Vagina (tissue), 2 donors: ENCODE measurements around the gene KIF23. TPM values are rescaled to one million over a fixed set of nuclear protein-coding genes. Genes with fewer than 3 reads are reported as not detected.
A peak's percentile ranks its signal among the peaks of the same experiment; 100 is the strongest.

Source experiments
- DNase-seq, 2 donors: peaks; one replicate each; pipeline ENCODE4 v3.0.0-alpha.2; 2017; ENCODE audit errors: extremely low spot score in 2 of 2
- H3K27ac ChIP-seq: fragments of 200-600 bp; sonication (generic); one replicate; pipeline ENCODE4 v1.5.1; 2019
- H3K27me3 ChIP-seq: fragments of 200-600 bp; sonication (generic); one replicate; pipeline ENCODE4 v1.5.1; 2019
- H3K36me3 ChIP-seq, 2 donors: fragments of 200-600 bp; sonication (generic); one replicate each; pipeline ENCODE4 v1.5.1; 2017 to 2019
- H3K4me1 ChIP-seq: fragments of 200-600 bp; sonication (generic); one replicate; pipeline ENCODE4 v1.5.1; 2019
- H3K4me3 ChIP-seq, 2 donors: fragments of 200-600 bp; sonication (generic); 1 replicate in 1 of 2; 2 replicates in 1 of 2; pipeline ENCODE4 v1.5.1; 2016 to 2019
- H3K9me3 ChIP-seq: fragments of 200-600 bp; sonication (generic); one replicate; pipeline ENCODE4 v1.5.1; 2019
- CTCF ChIP-seq, 3 experiments: fragments of 450-650 bp in 2 of 3; fragments of 200-600 bp in 1 of 3; sonication (generic) in 1 of 3; IDR thresholded peaks; one replicate each; pipeline ENCODE4 v1.5.1; 2017 to 2019; ENCODE audit warnings: antibody characterized with exemption in 3 of 3, mild to moderate bottlenecking in 2 of 3, moderate library complexity in 2 of 3
- POLR2A ChIP-seq, 2 donors: fragments of 450-650 bp; IDR thresholded peaks; one replicate each; pipeline ENCODE4 v1.6.1; 2017; ENCODE audit warnings: antibody characterized with exemption in 2 of 2, mild to moderate bottlenecking in 2 of 2, moderate library complexity in 2 of 2
- POLR2AphosphoS5 ChIP-seq, 2 donors: sonication (generic); formaldehyde crosslinking; IDR thresholded peaks; one replicate each; pipeline ENCODE4 v1.9.0; 2017; ENCODE audit warnings: antibody characterized with exemption in 2 of 2, mild to moderate bottlenecking in 2 of 2, low read depth in 1 of 2; ENCODE audit not compliant: insufficient read depth in 1 of 2
- intact Hi-C: fragments of 100-400 bp; cut with DNase I; formaldehyde crosslinking; loops from one replicate; pipeline ENCODE4 v1.15.1; 2023
- total RNA-seq: library from RNA; depleted of rRNA; stranded (reverse); fragments of >200 nt; gene quantifications from one replicate; pipeline ENCODE4 v1.2.3, GENCODE V29; 2016

KIF23 gene
- total RNA-seq, 1 donor from 2014 or later, result 7.4 TPM

- TF ChIP-seq CTCF (IDR thresholded peaks at IDR 0.05), result no peak
- TF ChIP-seq POLR2A (IDR thresholded peaks at IDR 0.05), result no peak
- no peak for TF ChIP-seq POLR2AphosphoS5 (IDR thresholded peaks at IDR 0.05; ENCODE audit: insufficient read depth in 1 of 2, low read depth in 1 of 2)
- intact Hi-C loops, result no loop called here
- H3K27ac ChIP-seq, result no peak overlapping the region
- no peaks in the 10 kb centered on the region for H3K27me3 ChIP-seq
- H3K4me1 ChIP-seq, result peaks cover 14% of the 10 kb centered on the region
- H3K9me3 ChIP-seq, result no peaks in the 10 kb centered on the region
- H3K36me3 ChIP-seq, result no peaks in the 10 kb centered on the region
- DNase-seq, result no peak
- no peak overlapping the region for H3K4me3 ChIP-seq
Measured at GRCh38 chr15:69484837-69485236, 70.7 kb downstream of the KIF23 start.

- H3K27ac ChIP-seq, result no peak overlapping the region
- H3K4me1 ChIP-seq, result peaks cover 27% of the 10 kb centered on the region
- intact Hi-C loops, result no loop called here
- TF ChIP-seq POLR2AphosphoS5 (IDR thresholded peaks at IDR 0.05; ENCODE audit: insufficient read depth in 1 of 2, low read depth in 1 of 2) (no peak), CTCF (IDR thresholded peaks at IDR 0.05) (no peak), POLR2A (IDR thresholded peaks at IDR 0.05) (no peak)
- H3K27me3 ChIP-seq, result no peaks in the 10 kb centered on the region
- no peaks in the 10 kb centered on the region for H3K9me3 ChIP-seq
- no peak overlapping the region for H3K4me3 ChIP-seq
- no peaks in the 10 kb centered on the region for H3K36me3 ChIP-seq
- peak in 1 of 2 donors; percentile 16 for DNase-seq
Measured at GRCh38 chr15:69486481-69487110, 72.4 kb downstream of the KIF23 start.

GRCh38 chr15:69489073-69489571 lies 75.0 kb downstream of the KIF23 start:
- Histone ChIP-seq H3K27me3 (no peaks in the 10 kb centered on the region), H3K36me3 (no peaks in the 10 kb centered on the region), H3K27ac (no peak overlapping the region), H3K9me3 (no peaks in the 10 kb centered on the region), H3K4me3 (no peak overlapping the region), H3K4me1 (peaks cover 27% of the 10 kb centered on the region)
- DNase-seq, result peak in 1 of 2 donors; percentile 44
- TF ChIP-seq POLR2AphosphoS5 (IDR thresholded peaks at IDR 0.05; ENCODE audit: insufficient read depth in 1 of 2, low read depth in 1 of 2), result no peak
- TF ChIP-seq CTCF (IDR thresholded peaks at IDR 0.05), result no peak
- no peak for TF ChIP-seq POLR2A (IDR thresholded peaks at IDR 0.05)
- intact Hi-C loops, result no loop called here

- intact Hi-C loops, result no loop called here
- Histone ChIP-seq H3K4me3 (no peak overlapping the region), H3K9me3 (no peaks in the 10 kb centered on the region), H3K27ac (peak overlapping the region; percentile 7), H3K27me3 (no peaks in the 10 kb centered on the region), H3K36me3 (no peaks in the 10 kb centered on the region), H3K4me1 (peaks cover 21% of the 10 kb centered on the region)
- DNase-seq, result no peak
- TF ChIP-seq POLR2A (IDR thresholded peaks at IDR 0.05) (no peak), CTCF (IDR thresholded peaks at IDR 0.05) (no peak)
Measured at GRCh38 chr15:69490356-69491037, 76.3 kb downstream of the KIF23 start.

GRCh38 chr15:69491038-69491505 lies 76.9 kb downstream of the KIF23 start:
- peaks cover 21% of the 10 kb centered on the region for H3K4me1 ChIP-seq
- peak overlapping the region; percentile 7 for H3K27ac ChIP-seq
- intact Hi-C loops, result no loop called here
- H3K9me3 ChIP-seq, result no peaks in the 10 kb centered on the region
- DNase-seq, result peak in 1 of 2 donors; percentile 87
- TF ChIP-seq CTCF (IDR thresholded peaks at IDR 0.05), result no peak
- no peak for TF ChIP-seq POLR2A (IDR thresholded peaks at IDR 0.05)
- TF ChIP-seq POLR2AphosphoS5 (IDR thresholded peaks at IDR 0.05; ENCODE audit: insufficient read depth in 1 of 2, low read depth in 1 of 2), result no peak
- H3K36me3 ChIP-seq, result no peaks in the 10 kb centered on the region
- no peaks in the 10 kb centered on the region for H3K27me3 ChIP-seq
- no peak overlapping the region for H3K4me3 ChIP-seq
